IMR-90 (cell line): Measurements from ENCODE around the gene SERPINA12. TPM values are rescaled to one million over a fixed set of nuclear protein-coding genes. Genes with fewer than 3 reads are reported as not detected.

ENCODE experiments used
- ATAC-seq: fragments of 200-7000 bp; cut with Tn5 transposase; 2 replicates; pipeline ENCODE4 v1.9.1; 2020; ENCODE audit warnings: low read depth, mild to moderate bottlenecking, moderate library complexity
- BruUV-seq: library from RNA; stranded (reverse); fragments of 400-500 nt; replicated peaks from 2 replicates; lab custom pipeline; 2021; lab: Mats Ljungman, UMichigan
- CTCF ChIA-PET: fragments of 300-600 bp; formaldehyde crosslinking; extraction: SDS; loops from one replicate; lab custom pipeline; 2021; ENCODE audit warnings: antibody characterized with exemption; lab: Yijun Ruan, JAX
- POLR2A ChIA-PET: fragments of 300-600 bp; sonication (Branson Sonifier 250); formaldehyde crosslinking; loops from one replicate; lab custom pipeline; 2022; ENCODE audit warnings: antibody characterized with exemption; ENCODE audit not compliant: unreplicated experiment; lab: Charles Lee
- DNase-seq: peaks from one replicate; pipeline ENCODE4 v3.0.0; 2013
- H2AFZ ChIP-seq: replicated peaks from 2 replicates; pipeline ENCODE3; 2013; ENCODE audit warnings: low read length, mild to moderate bottlenecking; ENCODE audit not compliant: poor library complexity
- H2AK5ac ChIP-seq: 2 replicates; pipeline ENCODE4 v1.6.1; 2013; ENCODE audit warnings: low read depth, low read length, inconsistent platforms
- H2AK9ac ChIP-seq: replicated peaks from 2 replicates; pipeline ENCODE3; 2013; ENCODE audit warnings: mild to moderate bottlenecking, low read depth, low read length, moderate library complexity; ENCODE audit not compliant: poor library complexity
- H2BK120ac ChIP-seq: 2 replicates; pipeline ENCODE4 v1.6.1; 2013; ENCODE audit warnings: low read depth, low read length, inconsistent platforms
- H2BK15ac ChIP-seq: 3 replicates; pipeline ENCODE4 v1.6.1; 2013; ENCODE audit warnings: low read depth, low read length, inconsistent platforms
- H2BK20ac ChIP-seq: 2 replicates; pipeline ENCODE4 v1.6.1; 2013; ENCODE audit warnings: low read depth, mild to moderate bottlenecking, inconsistent platforms, low read length, moderate library complexity
- H2BK5ac ChIP-seq: 2 replicates; pipeline ENCODE4 v1.6.1; 2013; ENCODE audit warnings: mild to moderate bottlenecking, low read depth, low read length, inconsistent platforms; ENCODE audit not compliant: poor library complexity, severe bottlenecking
- H3K14ac ChIP-seq: replicated peaks from 2 replicates; pipeline ENCODE4 v1.6.1; 2013; ENCODE audit warnings: low read depth, low read length, inconsistent platforms
- H3K18ac ChIP-seq: 2 replicates; pipeline ENCODE4 v1.6.1; 2013; ENCODE audit warnings: low read depth, low read length, control low read depth
- H3K23ac ChIP-seq: 2 replicates; pipeline ENCODE4 v1.6.1; 2013; ENCODE audit warnings: low read depth, low read length, inconsistent platforms
- H3K27ac ChIP-seq: 2 replicates; pipeline ENCODE4 v1.5.1; 2013; ENCODE audit warnings: mild to moderate bottlenecking, control low read depth, low read length; ENCODE audit not compliant: insufficient read depth
- H3K27me3 ChIP-seq: 2 replicates; pipeline ENCODE4 v1.6.1; 2013; ENCODE audit warnings: low read length; ENCODE audit not compliant: control insufficient read depth, insufficient read depth
- H3K36me3 ChIP-seq: 2 replicates; pipeline ENCODE4 v1.6.1; 2013; ENCODE audit warnings: low read length, mixed read lengths; ENCODE audit not compliant: control insufficient read depth, insufficient read depth
- H3K4ac ChIP-seq: 2 replicates; pipeline ENCODE4 v1.6.1; 2013; ENCODE audit warnings: low read depth, low read length, inconsistent platforms
- H3K4me1 ChIP-seq: 2 replicates; pipeline ENCODE4 v1.6.1; 2013; ENCODE audit warnings: low read length, mixed read lengths; ENCODE audit not compliant: control insufficient read depth, insufficient read depth
- H3K4me2 ChIP-seq: 2 replicates; pipeline ENCODE4 v1.6.1; 2013; ENCODE audit warnings: low read depth, mild to moderate bottlenecking, control low read depth, low read length, moderate library complexity
- H3K4me3 ChIP-seq: 2 replicates; pipeline ENCODE4 v1.5.1; 2013; ENCODE audit warnings: low read depth, mild to moderate bottlenecking, control low read depth, low read length, moderate library complexity; ENCODE audit not compliant: insufficient read depth
- H3K56ac ChIP-seq: 2 replicates; pipeline ENCODE4 v1.6.1; 2013; ENCODE audit warnings: low read length, inconsistent platforms; ENCODE audit not compliant: insufficient read depth; ENCODE audit errors: extremely low read depth
- H3K79me1 ChIP-seq, 2 experiments: 2 replicates each; pipeline ENCODE4 v1.6.1; 2013; ENCODE audit warnings: low read length in 2 of 2, inconsistent platforms in 1 of 2, low read depth in 1 of 2
- H3K9ac ChIP-seq: 2 replicates; pipeline ENCODE4 v1.6.1; 2013; ENCODE audit warnings: low read depth, low read length, control low read depth
- H3K9me1 ChIP-seq: 2 replicates; pipeline ENCODE4 v1.6.1; 2013; ENCODE audit warnings: low read length, inconsistent platforms; ENCODE audit not compliant: insufficient read depth
- H3K9me3 ChIP-seq: 2 replicates; pipeline ENCODE4 v1.6.1; 2013; ENCODE audit warnings: low read length; ENCODE audit not compliant: control insufficient read depth, insufficient read depth
- H4K20me1 ChIP-seq: 2 replicates; pipeline ENCODE4 v1.6.1; 2013; ENCODE audit warnings: low read length, inconsistent platforms; ENCODE audit not compliant: insufficient read depth
- H4K5ac ChIP-seq: 2 replicates; pipeline ENCODE4 v1.6.1; 2013; ENCODE audit warnings: mild to moderate bottlenecking, low read depth, low read length, control low read depth
- H4K8ac ChIP-seq, 2 experiments: 2 replicates each; pipeline ENCODE4 v1.6.1; 2013; ENCODE audit warnings: low read depth in 2 of 2, low read length in 2 of 2, control low read depth in 1 of 2, inconsistent platforms in 1 of 2
- H4K91ac ChIP-seq: 2 replicates; pipeline ENCODE4 v1.6.1; 2013; ENCODE audit warnings: low read depth, low read length, inconsistent platforms; ENCODE audit not compliant: insufficient read depth
- FOS ChIP-seq: fragments of 150-350 bp; IDR thresholded peaks from 2 replicates; pipeline ENCODE4 v1.6.1; 2016; ENCODE audit warnings: low read depth, low read length
- RAD21 ChIP-seq: IDR thresholded peaks from 2 replicates; pipeline ENCODE4 v1.6.1; 2012; ENCODE audit warnings: low read length, improper control_type of control experiment
- WGBS, 2 experiments: methylation state at CpG; one replicate each; pipeline versions ENCODE4 v1.1.5 to v1.1.7; 2013; ENCODE audit warnings: missing lambda C conversion rate in 2 of 2; ENCODE audit not compliant: insufficient read length in 1 of 2; ENCODE audit errors: extremely low coverage in 2 of 2; 5-methylcytosine and 5-hydroxymethylcytosine counted together
- dilution Hi-C: fragments of 300-500 bp; cut with HindIII; formaldehyde crosslinking; loops from one replicate; pipeline ENCODE4 v1.14.3; 2018; ENCODE audit warnings: low sequenced_read_pairs; ENCODE audit not compliant: unreplicated experiment
- in situ Hi-C: fragments of 300-500 bp; cut with MboI; formaldehyde crosslinking; loops from 3 replicates; pipeline ENCODE4 v1.14.3; 2019; ENCODE audit warnings: low sequenced_read_pairs, inconsistent platforms, mixed read lengths
- intact Hi-C: fragments of 100-400 bp; cut with micrococcal nuclease; formaldehyde crosslinking; loops from 2 replicates; pipeline ENCODE4 v1.10.0; 2022
- polyA plus RNA-seq, 3 experiments: library from polyadenylated mRNA; depleted of rRNA; stranded (reverse); fragments of >200 nt; gene quantifications; 2 replicates each; pipeline ENCODE4 v1.2.3, GENCODE V29; 2012; ENCODE audit warnings: low replicate concordance in 1 of 3
- total RNA-seq: library from RNA; depleted of rRNA; stranded (reverse); fragments of >200 nt; gene quantifications from 2 replicates; pipeline ENCODE4 v1.2.3, GENCODE V29; 2012

Gene SERPINA12
- total and polyA plus RNA-seq, 2 of the 4 experiments (the other 2 are of a cell fraction): not detected

- no peaks in the 10 kb centered on the region for H3K27me3 ChIP-seq
- H3K9me1 ChIP-seq: no peaks in the 10 kb centered on the region
- H2AK9ac ChIP-seq: no peak overlapping the region
- ChIA-PET POLR2A (no interaction called here), CTCF (no interaction called here)
- H3K56ac ChIP-seq: no peak overlapping the region
- H3K4me2 ChIP-seq: no peak overlapping the region
- BruUV-seq: no TSS peak
- no peak overlapping the region for H4K8ac ChIP-seq
- no peaks in the 10 kb centered on the region for H3K36me3 ChIP-seq
- peaks cover 4% of the 10 kb centered on the region; the same call in 1 of the 2 replicates for H3K9me3 ChIP-seq
- H2BK15ac ChIP-seq: no peak overlapping the region
- H3K9ac ChIP-seq: no peak overlapping the region
- TF ChIP-seq FOS: no peak
- no peak for TF ChIP-seq RAD21
- 68% methylated on average over 6 of the region's 12 CpGs; no CpG with 5 or more reads in 1 of the 2 experiments for WGBS, 2 experiments
- H4K20me1 ChIP-seq: no peaks in the 10 kb centered on the region
- no peaks in the 10 kb centered on the region for H3K79me1 ChIP-seq
- no peak overlapping the region for H2AFZ ChIP-seq
- dilution Hi-C loops: no loop called here
- no peak overlapping the region for H3K4me3 ChIP-seq
- H2BK5ac ChIP-seq: no peak overlapping the region
- no peak overlapping the region for H3K23ac ChIP-seq
- no peak overlapping the region for H3K18ac ChIP-seq
- no peak overlapping the region for H3K14ac ChIP-seq
- ATAC-seq (no peak), DNase-seq (no peak)
- H2AK5ac ChIP-seq: no peak overlapping the region
- no peak overlapping the region for H2BK20ac ChIP-seq
- H3K4me1 ChIP-seq: no peaks in the 10 kb centered on the region
- no peak overlapping the region for H2BK120ac ChIP-seq
- in situ Hi-C loops: no loop called here
- no peak overlapping the region for H3K4ac ChIP-seq
- H3K27ac ChIP-seq: no peak overlapping the region
- no peak overlapping the region for H4K91ac ChIP-seq
- H4K5ac ChIP-seq: no peak overlapping the region
- intact Hi-C loops: no loop called here
Measured at GRCh38 chr14:94441531-94442205, 67.6 kb downstream of the SERPINA12 start.
